GM19240 (cell line): Measurements from ENCODE around the gene SPAG9.
"Not testable (repeated sequence)": the region's sequence is repeated elsewhere in the genome, so short reads cannot be mapped to it uniquely, and the experiment has no call there.

Source experiments
- DNase-seq: peaks from one replicate; pipeline ENCODE4 v3.0.0; 2011; ENCODE audit warnings: low spot score; ENCODE audit not compliant: insufficient read length

The SPAG9 gene

DNA sequence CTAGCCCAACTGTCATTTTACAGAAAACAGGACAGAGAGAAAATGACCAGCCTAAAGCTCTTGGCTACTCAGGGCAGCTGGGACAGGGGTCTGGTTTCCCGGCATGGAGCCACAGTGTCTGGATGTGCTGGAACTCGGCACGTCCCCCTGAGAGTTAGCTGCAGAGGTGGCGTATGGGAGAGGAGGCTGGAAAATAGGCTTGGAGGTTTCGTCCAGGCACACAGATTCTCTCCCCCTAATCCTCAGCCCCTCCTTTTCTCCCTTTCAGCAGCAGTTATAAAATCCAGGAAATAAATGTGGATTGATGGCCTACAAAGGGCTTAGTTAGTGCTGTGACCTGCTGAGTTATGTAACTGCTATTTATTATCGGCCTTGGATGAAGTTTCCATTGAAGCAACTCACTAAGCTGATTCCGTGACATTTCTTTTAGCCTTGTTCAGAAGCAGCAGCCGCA, 165.0 kb downstream of the SPAG9 start:
- DNase-seq = no peak

DNA sequence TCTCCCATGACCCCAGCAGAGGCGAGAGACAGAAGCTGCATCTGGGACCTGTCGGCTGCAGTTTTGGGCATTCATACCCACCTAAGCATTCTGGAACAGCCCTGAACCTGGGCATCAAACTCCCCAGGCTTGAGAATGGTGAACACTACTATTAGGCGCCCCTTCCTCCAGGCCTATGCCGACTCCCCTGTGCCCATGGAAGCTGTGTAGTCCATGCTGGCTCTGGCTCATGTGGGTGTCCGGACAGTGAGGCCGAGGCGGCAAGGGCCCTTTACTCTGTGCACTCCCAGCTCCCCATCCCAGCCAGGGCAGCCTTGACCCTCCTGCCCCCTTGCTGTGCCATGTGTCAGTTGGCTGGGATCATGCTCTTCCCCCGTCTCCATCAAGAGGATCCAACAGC, 165.5 kb downstream of the SPAG9 start:
- no peak for DNase-seq

DNA sequence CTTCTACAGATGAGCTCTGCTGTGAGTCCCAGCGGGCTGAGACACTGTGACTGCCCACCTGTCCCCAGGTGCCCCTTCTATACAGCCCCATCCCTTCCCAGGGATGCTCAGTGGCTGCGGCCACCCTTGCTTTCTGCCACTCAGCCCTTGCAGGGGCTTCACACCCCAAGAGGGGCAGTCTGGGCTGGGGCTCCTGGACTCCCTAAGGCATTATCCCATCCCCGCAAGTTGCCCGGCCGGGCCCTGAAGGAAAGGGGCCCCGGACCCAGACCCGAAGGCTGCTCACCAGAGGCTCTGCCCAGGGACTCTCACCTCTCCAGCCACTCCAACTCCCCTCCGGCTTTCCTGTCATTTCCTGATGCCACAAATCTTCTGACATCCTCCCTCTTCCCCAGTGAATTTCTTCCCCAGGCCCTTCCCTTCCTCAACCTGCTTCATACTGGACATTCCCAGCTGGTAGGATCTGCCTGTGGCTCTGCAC, 166.0 kb downstream of the SPAG9 start:
- no peak for DNase-seq

DNA sequence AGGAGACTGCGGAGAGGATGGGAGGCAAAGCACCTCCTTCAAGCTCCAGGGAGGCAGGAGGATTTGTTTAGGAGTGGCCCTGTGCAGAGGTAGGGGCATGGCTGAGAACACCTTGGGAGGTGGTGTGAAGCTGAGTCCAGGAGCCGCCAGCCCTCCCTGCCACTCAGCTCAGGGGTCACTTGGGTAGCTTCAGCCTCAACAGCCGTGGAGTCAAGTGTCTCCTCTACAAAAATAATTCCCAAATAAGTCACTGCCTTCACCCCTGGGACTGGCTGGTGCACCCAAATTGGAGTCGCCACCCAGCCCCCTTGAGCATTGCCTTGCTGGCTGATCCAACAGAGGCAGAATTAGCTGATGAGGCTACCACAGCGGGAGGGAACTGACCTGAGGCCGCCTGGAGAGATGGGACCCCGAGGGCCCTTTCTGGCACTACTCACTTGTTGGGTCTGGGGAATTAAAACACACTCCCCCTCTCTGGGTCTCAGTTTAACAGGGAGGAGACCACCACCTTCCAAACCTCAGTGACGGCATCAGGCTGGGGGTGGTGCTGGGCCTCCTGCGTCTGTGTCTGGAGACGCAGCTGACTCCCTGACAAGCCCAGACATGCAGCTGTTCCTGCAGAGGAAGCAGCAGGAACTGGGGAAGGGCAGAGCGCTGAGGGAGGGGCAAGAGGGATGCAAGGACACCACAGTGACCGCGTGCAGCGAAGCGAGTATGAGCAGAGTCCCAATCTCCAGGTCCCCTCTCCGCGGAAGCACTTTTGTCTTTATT, 166.7 kb downstream of the SPAG9 start:
- DNase-seq = no peak

DNA sequence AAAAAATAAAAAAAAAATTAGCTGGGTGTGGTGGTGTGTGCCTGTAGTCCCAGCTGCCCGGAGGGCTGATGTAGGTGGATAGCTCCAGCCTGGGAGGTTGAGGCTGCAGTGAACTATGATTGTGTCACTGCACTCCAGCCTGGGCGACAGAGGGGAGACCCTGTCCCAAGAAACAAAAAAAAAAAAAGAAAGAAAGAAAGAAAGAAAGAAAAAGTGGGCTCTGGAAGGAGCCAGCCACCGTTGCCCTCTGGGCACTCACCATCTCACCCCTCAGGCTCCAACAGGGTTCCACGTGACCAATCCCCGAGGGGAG, 167.2 kb downstream of the SPAG9 start:
- DNase-seq = no peak

DNA sequence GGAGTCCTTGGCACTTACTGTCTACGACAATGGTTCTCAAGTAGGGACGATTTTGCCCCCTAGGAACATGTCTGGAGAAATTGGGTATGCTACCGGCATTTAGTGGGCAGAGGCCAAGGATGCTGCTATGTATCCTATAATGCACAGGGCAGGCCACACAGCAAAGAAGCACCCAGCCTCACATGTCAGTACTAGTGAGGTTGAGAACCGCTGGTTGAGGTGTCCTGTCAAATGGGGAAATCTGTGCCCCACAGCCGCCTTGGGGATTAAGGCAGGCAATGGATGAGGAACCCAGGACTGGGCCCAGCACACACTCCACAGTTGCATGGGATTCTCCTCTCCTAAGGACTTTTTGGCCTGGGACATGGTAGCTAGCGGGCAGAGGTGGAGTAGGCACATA, 167.8 kb downstream of the SPAG9 start:
- DNase-seq = no peak

DNA sequence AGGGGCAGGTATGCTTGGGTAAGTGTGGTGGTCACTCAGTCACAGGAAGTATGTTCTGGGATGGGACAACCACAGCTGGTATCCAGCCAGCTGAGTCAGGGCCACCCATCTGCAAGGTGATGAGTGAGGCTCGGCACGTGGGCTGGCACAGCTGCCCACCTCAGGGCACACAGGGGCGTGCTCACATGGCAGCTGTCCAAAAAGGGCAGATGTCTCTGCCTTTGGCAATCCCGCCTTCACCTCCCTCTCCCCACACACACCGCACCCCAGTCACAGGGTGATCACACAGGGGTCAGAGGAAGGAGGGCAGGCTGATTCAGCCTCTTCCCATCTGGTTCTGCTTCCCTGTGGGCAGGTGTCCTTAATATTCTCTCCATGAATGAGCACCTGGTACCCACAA, 168.7 kb downstream of the SPAG9 start:
- no peak for DNase-seq

DNA sequence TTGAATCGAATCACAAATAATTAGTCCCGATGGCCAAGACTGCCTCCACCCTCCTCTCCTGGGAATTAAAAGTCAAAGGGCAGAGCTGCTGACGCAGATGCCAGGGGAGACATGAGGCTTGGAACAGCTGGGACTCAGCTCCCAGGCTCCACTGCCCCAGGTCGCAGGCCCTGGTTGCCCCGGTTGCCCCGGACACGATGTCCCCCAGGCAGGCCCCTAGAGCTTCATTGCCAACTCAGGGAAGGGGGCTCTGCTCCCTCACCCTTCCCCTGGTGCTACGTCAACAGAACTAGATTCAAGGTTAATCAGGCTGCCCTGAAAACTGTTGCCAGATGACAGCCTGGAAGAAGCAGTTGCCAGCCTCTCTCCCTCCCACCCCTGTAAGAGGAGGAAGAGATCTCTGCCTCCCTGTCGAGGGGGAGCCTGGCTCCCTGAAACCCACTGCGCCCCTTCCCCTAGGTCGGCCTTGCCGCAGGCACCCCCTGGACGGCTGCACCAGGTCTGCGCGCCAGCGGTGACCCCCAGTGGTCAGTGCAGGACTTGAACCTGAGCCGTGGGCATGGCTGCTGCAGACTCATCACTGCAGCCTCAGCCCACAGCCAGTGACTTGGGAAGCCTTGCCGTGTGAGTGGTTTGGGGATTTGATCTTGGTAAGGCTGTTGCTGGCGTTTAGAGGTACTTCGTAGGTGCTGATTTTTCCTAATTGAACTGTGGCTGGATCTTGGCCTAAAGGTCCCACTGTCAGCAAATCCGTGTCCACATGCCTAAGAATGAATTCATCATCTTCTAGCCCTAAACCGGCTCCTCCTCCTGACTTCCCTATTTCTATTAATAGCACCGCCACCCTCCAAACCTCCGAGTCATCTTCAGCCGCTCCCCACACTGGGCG, 170.4 kb downstream of the SPAG9 start:
- DNase-seq = no peak

DNA sequence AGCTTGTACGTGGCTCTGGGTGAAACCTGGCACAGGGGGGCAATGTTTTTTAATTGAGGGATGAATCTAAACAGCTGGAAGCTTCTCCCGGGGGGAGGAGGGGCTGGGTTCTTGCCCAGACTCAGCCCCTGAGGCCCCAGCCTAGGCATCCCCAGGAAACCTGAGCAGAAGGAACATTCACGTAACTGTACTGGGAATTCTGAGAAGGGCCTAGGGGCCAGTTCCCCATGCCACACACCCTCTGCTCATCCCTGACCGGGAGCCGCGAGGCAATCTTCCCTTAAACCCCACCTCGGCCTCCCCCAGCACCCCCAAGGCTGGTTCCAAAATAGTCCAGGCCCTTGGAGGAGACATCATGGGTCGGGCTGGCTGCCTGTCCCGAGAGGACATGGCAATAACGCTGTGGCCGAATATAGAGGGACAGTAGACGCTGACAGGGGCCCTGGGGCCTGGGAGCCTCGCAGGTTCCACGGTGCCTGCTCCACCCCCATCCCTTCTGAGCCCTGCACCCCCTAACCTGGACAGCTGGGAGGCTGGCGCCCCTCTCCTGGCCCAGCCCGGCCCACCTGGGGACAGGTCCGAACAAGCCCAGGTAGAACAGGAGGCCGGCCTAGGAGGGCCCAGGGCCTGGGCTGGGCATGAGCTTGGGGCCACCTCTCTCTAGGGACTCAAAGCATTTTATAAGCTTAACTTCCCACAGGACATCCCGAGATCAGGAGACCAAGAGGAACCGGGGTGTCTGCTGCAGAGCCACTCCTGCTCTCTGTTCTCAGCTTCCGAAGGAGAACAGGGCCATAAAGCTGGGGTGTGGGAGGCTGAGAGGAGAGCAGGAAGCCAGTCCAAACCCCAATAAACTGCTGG, 171.3 kb downstream of the SPAG9 start:
- DNase-seq = no peak

DNA sequence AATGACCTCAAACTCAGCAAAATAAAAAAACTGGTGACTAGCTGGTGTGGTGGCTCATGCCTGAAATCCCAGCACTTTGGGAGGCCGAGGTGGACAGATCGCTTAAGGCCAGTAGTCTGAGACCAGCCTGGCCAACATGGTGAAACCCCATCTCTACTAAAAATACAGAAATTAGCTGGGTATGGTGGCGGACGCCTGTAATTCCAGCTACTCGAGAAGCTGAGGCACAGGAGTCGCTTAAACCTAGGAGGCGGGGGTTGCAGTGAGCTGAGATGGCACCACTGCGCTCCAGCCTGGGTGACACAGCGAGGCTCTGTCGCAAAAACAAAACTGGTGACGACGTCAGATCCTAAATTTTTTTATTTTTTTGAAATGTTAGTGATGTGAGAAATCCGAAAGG, 172.0 kb downstream of the SPAG9 start:
- no peak for DNase-seq

DNA sequence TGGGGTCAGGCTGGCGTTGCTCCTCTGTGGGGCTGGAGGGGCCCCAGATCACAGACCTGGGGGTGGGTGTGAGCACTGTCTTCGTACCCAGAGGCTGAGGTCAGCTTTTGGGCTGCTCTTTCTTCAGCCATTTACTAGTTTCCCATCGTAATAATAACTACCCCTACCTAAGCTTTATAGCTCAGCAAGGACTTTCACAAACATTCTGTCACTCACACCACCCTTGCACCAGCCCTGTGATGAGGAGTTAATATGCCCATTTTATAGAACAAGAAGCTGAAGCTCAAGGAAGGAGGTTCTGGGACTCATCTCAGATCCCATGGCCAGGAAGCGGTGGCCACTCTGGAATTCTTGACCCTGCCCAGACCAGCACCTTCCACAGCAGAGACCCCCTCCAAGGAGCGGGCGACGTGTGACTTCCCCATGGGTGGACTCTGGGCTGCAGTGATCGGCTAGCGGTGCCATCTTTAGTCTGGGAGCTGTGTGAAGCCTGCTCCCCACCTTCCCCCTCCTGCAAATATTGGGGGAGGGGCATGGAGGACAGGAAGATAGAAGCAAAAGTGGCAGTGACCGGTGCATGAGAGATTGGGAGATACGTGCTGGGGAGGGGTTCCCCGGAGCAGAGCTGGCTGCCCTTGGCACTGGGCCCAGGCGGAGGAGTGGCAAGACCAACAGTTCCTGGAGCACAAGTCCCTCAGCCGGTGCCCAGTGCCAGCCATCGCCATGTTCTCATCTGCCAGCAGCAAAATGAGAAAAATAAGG, 172.7 kb downstream of the SPAG9 start:
- DNase-seq = no peak

DNA sequence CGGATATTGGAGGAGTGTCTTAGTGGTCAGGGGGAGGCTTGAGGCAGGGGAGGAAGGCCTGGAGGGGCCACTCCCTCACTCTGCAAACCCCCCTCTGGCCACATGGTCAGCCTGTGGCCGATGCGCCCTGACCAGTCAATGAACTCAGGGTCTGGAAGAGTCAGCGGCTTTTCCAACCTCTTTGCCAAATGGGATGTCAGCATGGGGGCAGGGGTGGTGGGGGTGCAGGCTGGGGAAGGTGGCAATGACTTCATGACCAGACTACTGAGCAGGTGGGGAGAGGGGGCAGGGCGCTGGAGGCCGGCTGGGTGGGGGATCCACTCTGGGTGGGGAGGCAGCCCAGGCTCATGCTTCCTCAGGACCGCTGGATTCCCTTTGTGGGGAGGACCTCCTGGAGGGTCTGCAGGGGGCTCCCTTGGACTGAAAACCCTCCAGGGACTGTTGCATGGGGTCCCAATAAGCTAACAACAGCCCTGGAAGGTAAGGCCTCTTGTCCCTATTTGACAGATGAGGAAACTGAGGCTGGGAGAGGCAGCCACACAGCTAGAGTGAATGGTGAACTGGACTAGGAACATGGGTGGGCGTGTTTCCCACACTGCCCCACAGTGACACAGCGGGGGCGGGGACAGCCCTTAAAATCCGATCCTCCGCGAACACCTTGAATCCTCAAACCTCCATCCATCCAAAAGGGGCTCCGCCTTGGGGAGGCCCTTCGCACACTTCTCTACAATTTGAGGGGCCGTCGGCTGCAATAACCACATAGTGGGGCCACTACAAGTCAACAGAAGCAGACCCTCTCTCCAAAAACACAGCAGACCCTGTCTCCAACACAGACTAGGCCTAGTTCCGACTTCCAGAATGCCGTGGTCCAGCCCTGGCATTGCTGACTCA, 173.5 kb downstream of the SPAG9 start:
- no peak for DNase-seq

DNA sequence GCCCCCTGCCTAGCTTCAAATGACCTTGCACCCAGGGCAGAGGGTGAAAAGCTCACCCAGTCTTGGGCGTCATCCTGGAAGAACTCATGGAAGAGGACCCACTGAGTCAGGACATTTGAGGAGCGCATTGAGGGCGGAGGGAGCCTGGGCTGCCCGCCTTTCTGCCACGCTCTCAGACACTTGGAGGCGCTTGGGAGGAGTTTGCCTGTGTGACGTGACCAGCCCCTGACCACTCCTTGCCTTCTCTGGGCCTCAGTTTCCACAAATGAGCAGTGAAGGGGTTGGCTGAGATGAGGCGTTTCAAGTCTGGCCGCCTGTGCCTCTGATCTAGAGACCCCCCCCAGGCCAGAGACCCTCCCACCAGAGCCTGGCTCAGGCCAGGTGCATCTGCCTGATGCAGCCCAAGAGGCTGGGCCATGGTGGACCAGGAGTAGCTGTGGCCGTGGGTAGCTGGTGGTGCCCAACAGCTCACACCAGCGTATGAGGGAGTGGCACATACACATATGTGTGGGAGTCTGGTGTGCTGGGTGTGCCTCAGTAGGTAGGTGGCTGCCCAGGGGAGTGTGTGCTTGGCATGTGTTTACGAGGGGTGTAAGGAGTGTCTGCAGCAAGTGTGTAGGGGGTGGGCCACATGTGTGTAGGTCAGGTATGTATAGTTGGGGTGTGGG, 174.3 kb downstream of the SPAG9 start:
- no peak for DNase-seq

DNA sequence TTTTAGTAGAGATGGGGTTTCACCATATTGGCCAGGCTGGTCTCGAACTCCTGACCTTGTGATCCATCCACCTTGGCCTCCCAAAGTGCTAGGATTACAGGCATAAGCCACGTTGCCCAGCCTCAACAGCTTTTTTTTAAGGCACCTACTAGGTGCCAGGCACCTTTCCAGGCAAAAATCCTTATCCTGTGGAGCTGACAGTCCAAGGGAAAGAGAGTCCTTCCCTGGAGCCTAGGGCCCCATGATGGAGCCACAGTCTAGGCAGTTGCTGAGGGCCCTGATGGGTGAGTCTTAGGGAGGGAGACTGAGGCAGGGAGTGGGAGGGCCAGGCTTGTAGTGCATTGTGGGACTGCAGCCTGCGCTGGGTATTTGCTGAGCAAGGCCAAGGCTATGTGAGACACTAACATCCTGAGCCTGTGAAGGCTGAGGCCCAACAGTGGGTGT, 174.9 kb downstream of the SPAG9 start:
- no peak for DNase-seq

DNA sequence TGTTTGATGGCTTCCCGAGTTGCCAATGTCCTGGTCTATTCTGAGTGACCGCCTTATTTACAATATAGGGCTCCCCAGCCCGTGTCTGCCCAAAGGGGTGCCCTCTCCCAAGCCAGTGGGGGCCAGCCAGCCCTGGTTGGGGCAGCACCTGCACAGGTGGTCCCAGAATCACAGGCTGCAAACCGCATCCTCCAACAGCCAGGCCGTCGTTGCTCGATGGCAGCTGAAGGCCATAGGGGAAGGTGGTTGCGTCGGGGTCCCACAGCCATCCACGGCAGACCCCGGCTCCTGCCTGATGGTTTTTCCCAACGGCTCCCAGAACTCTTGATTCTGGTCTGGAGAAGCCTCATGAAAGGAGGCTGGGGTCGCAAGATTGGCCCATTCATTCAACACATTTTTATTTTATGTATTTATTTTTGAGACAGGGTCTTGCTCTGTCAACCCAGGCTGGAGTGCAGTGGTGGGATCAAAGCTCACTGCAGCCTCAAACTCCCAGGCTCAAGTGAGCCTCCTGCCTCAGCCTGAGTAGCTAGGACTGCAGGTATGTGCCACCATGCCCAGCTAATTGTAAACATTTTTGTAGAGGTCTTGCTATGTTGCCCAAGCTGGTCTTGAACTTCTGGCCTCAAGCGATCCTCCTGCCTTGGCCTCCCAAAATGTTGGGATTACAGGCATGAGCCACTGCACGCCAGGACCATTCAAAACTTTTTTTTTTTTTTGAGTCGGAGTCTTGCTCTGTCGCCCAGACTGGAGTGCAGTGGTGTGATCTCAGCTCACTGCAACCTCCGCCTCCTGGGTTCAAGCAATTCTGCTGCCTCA, 175.6 kb downstream of the SPAG9 start:
- DNase-seq = no peak

DNA sequence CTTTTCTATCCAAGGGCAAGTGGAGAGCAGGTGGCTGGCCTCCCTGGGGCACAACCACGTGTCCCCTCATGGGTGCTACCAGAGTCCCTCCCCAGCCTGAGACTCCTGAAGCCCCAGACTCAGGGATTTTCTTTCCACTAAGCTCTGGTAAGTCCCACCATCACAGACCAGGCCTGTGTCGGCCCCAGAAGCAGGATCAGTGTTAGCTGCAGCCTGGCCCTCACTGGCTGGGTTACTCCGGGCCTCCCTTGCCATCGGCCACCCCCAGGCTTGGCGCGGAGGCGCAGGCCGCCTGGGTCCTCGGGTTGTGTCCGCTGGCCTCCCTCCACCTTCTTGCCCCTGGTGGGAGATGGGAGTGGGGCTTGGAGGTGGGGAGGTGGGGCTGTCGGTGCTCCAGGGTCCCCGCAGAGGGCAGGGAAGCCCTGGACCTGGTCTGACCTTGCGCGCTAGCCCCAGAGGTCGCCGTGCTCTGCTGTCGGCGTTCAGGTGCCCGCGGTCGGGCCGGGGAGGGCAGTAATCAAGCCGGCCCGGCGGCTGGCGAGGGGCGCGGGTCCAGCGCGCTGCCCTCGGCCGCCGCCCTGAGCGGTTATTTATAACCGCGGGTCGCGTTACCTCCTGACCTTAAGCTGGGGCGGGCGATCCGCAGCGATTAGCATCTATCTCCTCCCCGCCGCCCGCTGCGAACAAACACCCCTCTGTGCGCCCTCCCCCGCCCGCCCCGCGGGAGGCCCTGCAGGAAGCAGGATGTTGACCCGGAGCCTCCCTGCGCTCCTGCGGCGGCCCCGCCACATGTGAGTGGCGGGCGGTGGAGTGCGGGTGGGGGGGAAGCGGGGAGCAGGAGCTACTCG, 176.4 kb downstream of the SPAG9 start:
- DNase-seq = no peak

DNA sequence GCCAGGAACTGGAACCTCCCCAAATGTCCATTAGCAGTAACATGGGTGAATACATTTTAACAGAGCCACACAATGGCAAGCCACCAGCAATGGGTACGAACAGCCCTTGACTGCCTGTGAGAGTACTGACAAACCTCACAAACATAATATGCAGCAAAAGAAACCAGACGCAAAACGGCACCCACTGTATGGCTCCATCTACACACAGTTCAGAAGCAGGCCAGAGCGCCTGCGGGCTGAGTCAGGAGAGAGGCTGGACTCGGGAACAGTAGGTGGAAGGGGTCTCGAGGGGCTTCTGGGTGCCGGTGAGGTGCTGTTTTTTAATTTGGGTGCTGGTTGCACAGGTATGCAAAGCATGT, 177.1 kb downstream of the SPAG9 start:
- DNase-seq = no peak

DNA sequence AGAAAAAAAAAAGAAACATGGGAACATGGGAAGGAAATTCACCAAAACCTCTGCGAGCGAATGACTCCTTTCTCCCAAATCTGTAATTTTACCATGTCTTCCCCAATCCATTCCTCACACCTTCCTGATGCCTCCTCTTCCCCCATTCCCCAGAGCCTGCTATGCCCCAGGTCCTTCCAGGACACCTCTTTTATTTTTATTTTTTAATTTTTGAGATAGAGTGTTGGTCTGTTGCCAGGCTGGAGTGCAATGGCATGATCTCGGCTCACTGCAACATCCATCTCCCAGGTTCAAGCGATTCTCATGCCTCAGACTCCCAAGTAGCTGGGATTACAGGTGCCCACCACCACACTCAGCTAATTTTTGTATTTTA, 179.0 kb downstream of the SPAG9 start:
- DNase-seq = not testable (repeated sequence)
